Measurements from ENCODE around the gene ADGRB3. TPM values are rescaled to one million over a fixed set of nuclear protein-coding genes. Genes with fewer than 3 reads are reported as not detected.

The ADGRB3 gene
- polyA plus RNA-seq, 2 of the 4 experiments (the other 2 are of a cell fraction) = not detected

GRCh38 chr6:68709091-68709490 is 74.0 kb downstream of the ADGRB3 start:
- WGBS (ENCODE audit: missing lambda C conversion rate) = 71% methylated on average over 2 of the region's 2 CpGs
- ChIA-PET CTCF (no interaction called here), POLR2A (no interaction called here)
- H3K4me1 ChIP-seq = no peaks in the 10 kb centered on the region
- no peak overlapping the region for H3K4me2 ChIP-seq
- H3K4me3 ChIP-seq = no peak overlapping the region
- TF ChIP-seq TFCP2L1 (CRISPR knock-in tag; IDR thresholded peaks at IDR 0.05) = no peak
- TF ChIP-seq NFE2L2 (conservative IDR thresholded peaks at IDR 0.05; ENCODE audit: low read length) = no peak
- ATAC-seq (no peak), DNase-seq (ENCODE audit: low read depth in 1 of 2, low spot score in 1 of 2) (no peak), FAIRE-seq (no peak)
- no peaks in the 10 kb centered on the region for H3K9me3 ChIP-seq
- no peak overlapping the region for H3K27ac ChIP-seq

- DNase-seq (ENCODE audit: low read depth in 1 of 2, low spot score in 1 of 2) = no peak
- Histone ChIP-seq H3K9me3 (no peaks in the 10 kb centered on the region), H3K4me1 (no peaks in the 10 kb centered on the region), H3K27ac (no peak overlapping the region), H3K4me2 (no peak overlapping the region), H3K4me3 (no peak overlapping the region)
- TF ChIP-seq BHLHE40 (IDR thresholded peaks at IDR 0.05; ENCODE audit: low read depth, low read length) = no peak
- no peak for TF ChIP-seq MAZ (IDR thresholded peaks at IDR 0.05; ENCODE audit: borderline replicate concordance, low read depth, low read length)
- no peak for TF ChIP-seq CBX2 (IDR thresholded peaks at IDR 0.05; ENCODE audit: borderline replicate concordance, low read depth)
- TF ChIP-seq CHD4 (IDR thresholded peaks at IDR 0.05; ENCODE audit: borderline replicate concordance) = no peak
- no peak for TF ChIP-seq RNF2 (IDR thresholded peaks at IDR 0.05; ENCODE audit: borderline replicate concordance, low read depth)
- no peak for TF ChIP-seq REST (IDR thresholded peaks at IDR 0.05)
- no peak for TF ChIP-seq ZSCAN20 (CRISPR knock-in tag; IDR thresholded peaks at IDR 0.05)
- no peak for TF ChIP-seq MYC (IDR thresholded peaks at IDR 0.05; ENCODE audit: borderline replicate concordance, low read length)
- TF ChIP-seq HOXB13 (CRISPR knock-in tag; IDR thresholded peaks at IDR 0.05; ENCODE audit: low read depth) = no peak
- TF ChIP-seq POLR2A (IDR thresholded peaks at IDR 0.05; ENCODE audit: low read length) = no peak
- no peak for TF ChIP-seq ZNF302 (CRISPR knock-in tag; IDR thresholded peaks at IDR 0.05)
- no peak for TF ChIP-seq EP300 (IDR thresholded peaks at IDR 0.05)
- no peak for TF ChIP-seq TFCP2L1 (CRISPR knock-in tag; IDR thresholded peaks at IDR 0.05)
- no peak for TF ChIP-seq POLR2AphosphoS2 (conservative IDR thresholded peaks at IDR 0.05; ENCODE audit: low read length)
- ChIA-PET POLR2A (no interaction called here), CTCF (no interaction called here)
- no peak for ATAC-seq
- FAIRE-seq = no peak
Observed at GRCh38 chr6:68709882-68710281, 74.8 kb downstream of the ADGRB3 start.

GRCh38 chr6:68710496-68710895 is 75.4 kb downstream of the ADGRB3 start:
- ATAC-seq = no peak
- WGBS (ENCODE audit: missing lambda C conversion rate) = 19% methylated on average over 3 of the region's 3 CpGs
- ChIA-PET CTCF (no interaction called here), POLR2A (no interaction called here)
- Histone ChIP-seq H3K27ac (no peak overlapping the region), H3K9me3 (no peaks in the 10 kb centered on the region), H3K4me2 (no peak overlapping the region), H3K4me3 (no peak overlapping the region), H3K4me1 (no peaks in the 10 kb centered on the region)
- TF ChIP-seq ELK1 (IDR thresholded peaks at IDR 0.05; ENCODE audit: low read depth, low read length) = no peak
- no peak for TF ChIP-seq USF2 (IDR thresholded peaks at IDR 0.05)
- TF ChIP-seq RAD21 (conservative IDR thresholded peaks at IDR 0.05 in 1 of 2, IDR thresholded peaks at IDR 0.05 in 1 of 2) = no peak
- no peak for TF ChIP-seq MAFK (IDR thresholded peaks at IDR 0.05; ENCODE audit: partially characterized antibody)
- TF ChIP-seq CTCF (IDR thresholded peaks at IDR 0.05) = no peak
- DNase-seq (ENCODE audit: low read depth in 1 of 2, low spot score in 1 of 2) = no peak
- FAIRE-seq = no peak

All from A549 (cell line).